WTC11 (cell line): Measurements from ENCODE around the gene PUSL1. TPM values are rescaled to one million over a fixed set of nuclear protein-coding genes. Genes with fewer than 3 reads are reported as not detected.

Source experiments
- ELF4 ChIP-seq: sonication (generic); formaldehyde crosslinking; IDR thresholded peaks from 2 replicates; pipeline ENCODE4 v1.8.1; 2022; ENCODE audit warnings: low read depth, mild to moderate bottlenecking, moderate library complexity, missing genetic modification reagents
- ESRRA ChIP-seq: sonication (generic); formaldehyde crosslinking; IDR thresholded peaks from 2 replicates; pipeline ENCODE4 v1.8.1; 2022; ENCODE audit warnings: mild to moderate bottlenecking, missing genetic modification reagents, borderline replicate concordance
- ETV6 ChIP-seq: sonication (generic); formaldehyde crosslinking; IDR thresholded peaks from 2 replicates; pipeline ENCODE4 v1.8.1; 2022; ENCODE audit warnings: mild to moderate bottlenecking, missing genetic modification reagents
- FOXK1 ChIP-seq: sonication (generic); formaldehyde crosslinking; IDR thresholded peaks from 2 replicates; pipeline ENCODE4 v1.8.0; 2022; ENCODE audit warnings: mild to moderate bottlenecking, moderate library complexity, missing genetic modification reagents
- GRHL2 ChIP-seq: fragments of 250-450 bp; sonication (Bioruptor Pico); IDR thresholded peaks from 2 replicates; pipeline ENCODE4 v1.8.0; 2022; ENCODE audit warnings: mild to moderate bottlenecking, moderate library complexity; ENCODE audit not compliant: insufficient replicate concordance, severe bottlenecking
- KAT7 ChIP-seq: sonication (generic); formaldehyde crosslinking; IDR thresholded peaks from 2 replicates; pipeline ENCODE4 v1.8.1; 2023; ENCODE audit warnings: missing genetic modification reagents, mild to moderate bottlenecking, borderline replicate concordance
- NFATC4 ChIP-seq: fragments of 250-450 bp; sonication (Bioruptor Pico); IDR thresholded peaks from 2 replicates; pipeline ENCODE4 v1.9.0; 2021; ENCODE audit warnings: mild to moderate bottlenecking
- RELA ChIP-seq: sonication (generic); formaldehyde crosslinking; IDR thresholded peaks from 2 replicates; pipeline ENCODE4 v1.8.1; 2022; ENCODE audit warnings: missing genetic modification reagents, mild to moderate bottlenecking, borderline replicate concordance
- SMAD4 ChIP-seq: sonication (generic); formaldehyde crosslinking; IDR thresholded peaks from 2 replicates; pipeline ENCODE4 v1.8.0; 2022; ENCODE audit warnings: mild to moderate bottlenecking, missing genetic modification reagents
- SP1 ChIP-seq: sonication (generic); formaldehyde crosslinking; conservative IDR thresholded peaks from 2 replicates; pipeline ENCODE4 v1.8.1; 2022; ENCODE audit warnings: missing genetic modification reagents
- TCF7 ChIP-seq: sonication (generic); formaldehyde crosslinking; IDR thresholded peaks from 2 replicates; pipeline ENCODE4 v1.8.0; 2022; ENCODE audit warnings: mild to moderate bottlenecking, low read depth, missing genetic modification reagents, moderate library complexity
- TEAD4 ChIP-seq: sonication (generic); formaldehyde crosslinking; IDR thresholded peaks from 2 replicates; pipeline ENCODE4 v1.8.0; 2022; ENCODE audit warnings: mild to moderate bottlenecking, missing genetic modification reagents
- ZBTB21 ChIP-seq: sonication (generic); formaldehyde crosslinking; IDR thresholded peaks from 2 replicates; pipeline ENCODE4 v1.8.1; 2023; ENCODE audit warnings: mild to moderate bottlenecking, missing genetic modification reagents, borderline replicate concordance
- ZNF219 ChIP-seq: sonication (generic); formaldehyde crosslinking; IDR thresholded peaks from 2 replicates; pipeline ENCODE4 v1.8.0; 2023; ENCODE audit warnings: missing genetic modification reagents, mild to moderate bottlenecking, borderline replicate concordance
- ZNF423 ChIP-seq: fragments of 250-450 bp; sonication (Bioruptor Pico); IDR thresholded peaks from 2 replicates; pipeline ENCODE4 v2.1.2; 2022; ENCODE audit warnings: mild to moderate bottlenecking, moderate library complexity
- total RNA-seq: library from RNA; stranded (reverse); gene quantifications from 3 replicates; pipeline ENCODE4 v1.2.3, GENCODE V29; 2021
- TF ChIP-seq, protein P1 (sequence below): sonication (generic); formaldehyde crosslinking; IDR thresholded peaks from 2 replicates; pipeline ENCODE4 v1.8.1; 2022; ENCODE audit warnings: mild to moderate bottlenecking, missing genetic modification reagents, moderate library complexity, borderline replicate concordance
- TF ChIP-seq, protein P2 (sequence below): sonication (generic); formaldehyde crosslinking; IDR thresholded peaks from 2 replicates; pipeline ENCODE4 v1.8.1; 2022; ENCODE audit warnings: mild to moderate bottlenecking, moderate library complexity, missing genetic modification reagents
- TF ChIP-seq, protein P3 (sequence below): fragments of 250-450 bp; sonication (Bioruptor Pico); IDR thresholded peaks from 2 replicates; pipeline ENCODE4 v1.9.0; 2021; ENCODE audit warnings: mild to moderate bottlenecking
- TF ChIP-seq, protein P4 (sequence below): sonication (generic); formaldehyde crosslinking; IDR thresholded peaks from 2 replicates; pipeline ENCODE4 v1.8.1; 2023; ENCODE audit warnings: mild to moderate bottlenecking, missing genetic modification reagents, moderate library complexity
- TF ChIP-seq, protein P5 (sequence below): fragments of 200-600 bp; IDR thresholded peaks from 2 replicates; pipeline ENCODE4 v1.8.0; 2022; ENCODE audit warnings: antibody characterized with exemption
- TF ChIP-seq, protein P6 (sequence below): sonication (generic); formaldehyde crosslinking; IDR thresholded peaks from 2 replicates; pipeline ENCODE4 v1.8.0; 2022; ENCODE audit warnings: mild to moderate bottlenecking, missing genetic modification reagents
- TF ChIP-seq, protein P7 (sequence below): sonication (generic); formaldehyde crosslinking; conservative IDR thresholded peaks from 2 replicates; pipeline ENCODE4 v1.8.1; 2023; ENCODE audit warnings: mild to moderate bottlenecking, low read depth, missing genetic modification reagents, moderate library complexity
- TF ChIP-seq, protein P8 (sequence below): sonication (generic); formaldehyde crosslinking; IDR thresholded peaks from 2 replicates; pipeline ENCODE4 v1.8.1; 2022; ENCODE audit warnings: missing genetic modification reagents, borderline replicate concordance
- TF ChIP-seq, protein P9 (sequence below): fragments of 250-450 bp; sonication (Bioruptor Pico); IDR thresholded peaks from 2 replicates; pipeline ENCODE4 v1.9.0; 2021; ENCODE audit warnings: mild to moderate bottlenecking

PUSL1 gene
- total RNA-seq, 1 experiment from 2014 or later = 51.5 TPM

DNA sequence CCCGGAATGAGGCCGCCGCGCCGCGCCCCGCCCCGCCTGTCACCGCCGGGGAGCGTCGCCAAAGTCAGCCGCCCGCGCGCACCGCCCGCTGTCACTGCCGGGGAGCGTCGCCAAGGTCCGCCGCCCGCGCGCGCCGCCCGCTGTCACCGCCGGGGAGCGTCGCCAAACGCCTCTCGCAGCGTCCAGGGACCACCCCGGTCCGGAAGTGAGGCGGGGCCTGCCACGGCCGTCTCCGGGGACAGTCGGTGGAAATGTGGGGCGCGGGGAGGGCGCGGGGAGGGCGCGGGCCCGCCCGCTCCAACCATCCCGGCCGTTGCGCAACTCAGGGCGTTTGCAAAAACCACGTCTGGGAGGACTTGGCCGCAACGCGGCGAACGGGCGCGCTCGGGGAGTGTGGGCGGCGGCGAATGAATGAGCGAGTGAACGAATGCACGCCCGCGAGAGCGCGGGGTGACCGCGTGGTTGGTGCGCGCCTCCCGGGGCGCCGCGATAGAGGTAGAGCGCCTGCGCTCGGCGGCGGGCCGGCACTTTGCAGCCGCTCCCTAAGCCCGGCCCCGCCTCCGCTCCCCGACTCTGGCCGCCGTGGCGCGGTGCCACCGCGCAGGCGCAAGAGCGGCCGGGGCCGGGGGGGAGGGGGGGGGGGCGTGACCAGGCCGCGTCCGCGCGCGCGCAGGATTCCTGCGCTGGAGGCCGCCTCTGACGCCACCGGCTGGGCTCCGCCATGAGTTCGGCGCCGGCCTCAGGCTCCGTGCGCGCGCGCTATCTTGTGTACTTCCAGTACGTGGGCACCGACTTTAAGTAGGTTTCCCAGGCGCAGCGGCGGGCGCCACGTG is at the start of gene PUSL1, which contains the start of gene ACAP3 (continued):
- TF ChIP-seq, protein P1, sequence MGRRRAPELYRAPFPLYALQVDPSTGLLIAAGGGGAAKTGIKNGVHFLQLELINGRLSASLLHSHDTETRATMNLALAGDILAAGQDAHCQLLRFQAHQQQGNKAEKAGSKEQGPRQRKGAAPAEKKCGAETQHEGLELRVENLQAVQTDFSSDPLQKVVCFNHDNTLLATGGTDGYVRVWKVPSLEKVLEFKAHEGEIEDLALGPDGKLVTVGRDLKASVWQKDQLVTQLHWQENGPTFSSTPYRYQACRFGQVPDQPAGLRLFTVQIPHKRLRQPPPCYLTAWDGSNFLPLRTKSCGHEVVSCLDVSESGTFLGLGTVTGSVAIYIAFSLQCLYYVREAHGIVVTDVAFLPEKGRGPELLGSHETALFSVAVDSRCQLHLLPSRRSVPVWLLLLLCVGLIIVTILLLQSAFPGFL = no peak
- peak; percentile 18; the same call in 1 of the 2 replicates for TF ChIP-seq ETV6 (CRISPR knock-in tag)
- no peak for TF ChIP-seq GRHL2 (CRISPR knock-in tag)
- TF ChIP-seq, protein P2, sequence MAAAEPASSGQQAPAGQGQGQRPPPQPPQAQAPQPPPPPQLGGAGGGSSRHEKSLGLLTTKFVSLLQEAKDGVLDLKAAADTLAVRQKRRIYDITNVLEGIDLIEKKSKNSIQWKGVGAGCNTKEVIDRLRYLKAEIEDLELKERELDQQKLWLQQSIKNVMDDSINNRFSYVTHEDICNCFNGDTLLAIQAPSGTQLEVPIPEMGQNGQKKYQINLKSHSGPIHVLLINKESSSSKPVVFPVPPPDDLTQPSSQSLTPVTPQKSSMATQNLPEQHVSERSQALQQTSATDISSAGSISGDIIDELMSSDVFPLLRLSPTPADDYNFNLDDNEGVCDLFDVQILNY (CRISPR knock-in tag) = peak; percentile 52; the same call in 1 of the 2 replicates
- TF ChIP-seq ZNF423 = no peak
- peak; percentile 76 for TF ChIP-seq FOXK1 (CRISPR knock-in tag)
- no peak for TF ChIP-seq ZBTB21
- TF ChIP-seq, protein P3, sequence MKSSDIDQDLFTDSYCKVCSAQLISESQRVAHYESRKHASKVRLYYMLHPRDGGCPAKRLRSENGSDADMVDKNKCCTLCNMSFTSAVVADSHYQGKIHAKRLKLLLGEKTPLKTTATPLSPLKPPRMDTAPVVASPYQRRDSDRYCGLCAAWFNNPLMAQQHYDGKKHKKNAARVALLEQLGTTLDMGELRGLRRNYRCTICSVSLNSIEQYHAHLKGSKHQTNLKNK (CRISPR knock-in tag) = no peak
- TF ChIP-seq, protein P4, sequence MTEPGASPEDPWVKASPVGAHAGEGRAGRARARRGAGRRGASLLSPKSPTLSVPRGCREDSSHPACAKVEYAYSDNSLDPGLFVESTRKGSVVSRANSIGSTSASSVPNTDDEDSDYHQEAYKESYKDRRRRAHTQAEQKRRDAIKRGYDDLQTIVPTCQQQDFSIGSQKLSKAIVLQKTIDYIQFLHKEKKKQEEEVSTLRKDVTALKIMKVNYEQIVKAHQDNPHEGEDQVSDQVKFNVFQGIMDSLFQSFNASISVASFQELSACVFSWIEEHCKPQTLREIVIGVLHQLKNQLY (CRISPR knock-in tag) = no peak
- no peak for TF ChIP-seq TEAD4 (CRISPR knock-in tag)
- TF ChIP-seq SMAD4 (CRISPR knock-in tag) = no peak
- TF ChIP-seq, protein P5, sequence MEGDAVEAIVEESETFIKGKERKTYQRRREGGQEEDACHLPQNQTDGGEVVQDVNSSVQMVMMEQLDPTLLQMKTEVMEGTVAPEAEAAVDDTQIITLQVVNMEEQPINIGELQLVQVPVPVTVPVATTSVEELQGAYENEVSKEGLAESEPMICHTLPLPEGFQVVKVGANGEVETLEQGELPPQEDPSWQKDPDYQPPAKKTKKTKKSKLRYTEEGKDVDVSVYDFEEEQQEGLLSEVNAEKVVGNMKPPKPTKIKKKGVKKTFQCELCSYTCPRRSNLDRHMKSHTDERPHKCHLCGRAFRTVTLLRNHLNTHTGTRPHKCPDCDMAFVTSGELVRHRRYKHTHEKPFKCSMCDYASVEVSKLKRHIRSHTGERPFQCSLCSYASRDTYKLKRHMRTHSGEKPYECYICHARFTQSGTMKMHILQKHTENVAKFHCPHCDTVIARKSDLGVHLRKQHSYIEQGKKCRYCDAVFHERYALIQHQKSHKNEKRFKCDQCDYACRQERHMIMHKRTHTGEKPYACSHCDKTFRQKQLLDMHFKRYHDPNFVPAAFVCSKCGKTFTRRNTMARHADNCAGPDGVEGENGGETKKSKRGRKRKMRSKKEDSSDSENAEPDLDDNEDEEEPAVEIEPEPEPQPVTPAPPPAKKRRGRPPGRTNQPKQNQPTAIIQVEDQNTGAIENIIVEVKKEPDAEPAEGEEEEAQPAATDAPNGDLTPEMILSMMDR = no peak
- TF ChIP-seq RELA (CRISPR knock-in tag) = no peak
- TF ChIP-seq KAT7 (CRISPR knock-in tag) = no peak
- TF ChIP-seq, protein P6, sequence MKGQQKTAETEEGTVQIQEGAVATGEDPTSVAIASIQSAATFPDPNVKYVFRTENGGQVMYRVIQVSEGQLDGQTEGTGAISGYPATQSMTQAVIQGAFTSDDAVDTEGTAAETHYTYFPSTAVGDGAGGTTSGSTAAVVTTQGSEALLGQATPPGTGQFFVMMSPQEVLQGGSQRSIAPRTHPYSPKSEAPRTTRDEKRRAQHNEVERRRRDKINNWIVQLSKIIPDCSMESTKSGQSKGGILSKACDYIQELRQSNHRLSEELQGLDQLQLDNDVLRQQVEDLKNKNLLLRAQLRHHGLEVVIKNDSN = no peak
- TF ChIP-seq, protein P7, sequence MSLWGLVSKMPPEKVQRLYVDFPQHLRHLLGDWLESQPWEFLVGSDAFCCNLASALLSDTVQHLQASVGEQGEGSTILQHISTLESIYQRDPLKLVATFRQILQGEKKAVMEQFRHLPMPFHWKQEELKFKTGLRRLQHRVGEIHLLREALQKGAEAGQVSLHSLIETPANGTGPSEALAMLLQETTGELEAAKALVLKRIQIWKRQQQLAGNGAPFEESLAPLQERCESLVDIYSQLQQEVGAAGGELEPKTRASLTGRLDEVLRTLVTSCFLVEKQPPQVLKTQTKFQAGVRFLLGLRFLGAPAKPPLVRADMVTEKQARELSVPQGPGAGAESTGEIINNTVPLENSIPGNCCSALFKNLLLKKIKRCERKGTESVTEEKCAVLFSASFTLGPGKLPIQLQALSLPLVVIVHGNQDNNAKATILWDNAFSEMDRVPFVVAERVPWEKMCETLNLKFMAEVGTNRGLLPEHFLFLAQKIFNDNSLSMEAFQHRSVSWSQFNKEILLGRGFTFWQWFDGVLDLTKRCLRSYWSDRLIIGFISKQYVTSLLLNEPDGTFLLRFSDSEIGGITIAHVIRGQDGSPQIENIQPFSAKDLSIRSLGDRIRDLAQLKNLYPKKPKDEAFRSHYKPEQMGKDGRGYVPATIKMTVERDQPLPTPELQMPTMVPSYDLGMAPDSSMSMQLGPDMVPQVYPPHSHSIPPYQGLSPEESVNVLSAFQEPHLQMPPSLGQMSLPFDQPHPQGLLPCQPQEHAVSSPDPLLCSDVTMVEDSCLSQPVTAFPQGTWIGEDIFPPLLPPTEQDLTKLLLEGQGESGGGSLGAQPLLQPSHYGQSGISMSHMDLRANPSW (CRISPR knock-in tag) = 0 out of 2 replicates have a peak, but pooled peaks have one; percentile 52
- no peak for TF ChIP-seq ELF4
- TF ChIP-seq, protein P8, sequence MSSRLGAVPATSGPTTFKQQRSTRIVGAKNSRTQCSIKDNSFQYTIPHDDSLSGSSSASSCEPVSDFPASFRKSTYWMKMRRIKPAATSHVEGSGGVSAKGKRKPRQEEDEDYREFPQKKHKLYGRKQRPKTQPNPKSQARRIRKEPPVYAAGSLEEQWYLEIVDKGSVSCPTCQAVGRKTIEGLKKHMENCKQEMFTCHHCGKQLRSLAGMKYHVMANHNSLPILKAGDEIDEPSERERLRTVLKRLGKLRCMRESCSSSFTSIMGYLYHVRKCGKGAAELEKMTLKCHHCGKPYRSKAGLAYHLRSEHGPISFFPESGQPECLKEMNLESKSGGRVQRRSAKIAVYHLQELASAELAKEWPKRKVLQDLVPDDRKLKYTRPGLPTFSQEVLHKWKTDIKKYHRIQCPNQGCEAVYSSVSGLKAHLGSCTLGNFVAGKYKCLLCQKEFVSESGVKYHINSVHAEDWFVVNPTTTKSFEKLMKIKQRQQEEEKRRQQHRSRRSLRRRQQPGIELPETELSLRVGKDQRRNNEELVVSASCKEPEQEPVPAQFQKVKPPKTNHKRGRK (CRISPR knock-in tag) = no peak
- no peak for TF ChIP-seq NFATC4 (CRISPR knock-in tag)
- peak; percentile 79; the same call in 1 of the 2 replicates for TF ChIP-seq ESRRA (CRISPR knock-in tag)
- TF ChIP-seq, protein P9, sequence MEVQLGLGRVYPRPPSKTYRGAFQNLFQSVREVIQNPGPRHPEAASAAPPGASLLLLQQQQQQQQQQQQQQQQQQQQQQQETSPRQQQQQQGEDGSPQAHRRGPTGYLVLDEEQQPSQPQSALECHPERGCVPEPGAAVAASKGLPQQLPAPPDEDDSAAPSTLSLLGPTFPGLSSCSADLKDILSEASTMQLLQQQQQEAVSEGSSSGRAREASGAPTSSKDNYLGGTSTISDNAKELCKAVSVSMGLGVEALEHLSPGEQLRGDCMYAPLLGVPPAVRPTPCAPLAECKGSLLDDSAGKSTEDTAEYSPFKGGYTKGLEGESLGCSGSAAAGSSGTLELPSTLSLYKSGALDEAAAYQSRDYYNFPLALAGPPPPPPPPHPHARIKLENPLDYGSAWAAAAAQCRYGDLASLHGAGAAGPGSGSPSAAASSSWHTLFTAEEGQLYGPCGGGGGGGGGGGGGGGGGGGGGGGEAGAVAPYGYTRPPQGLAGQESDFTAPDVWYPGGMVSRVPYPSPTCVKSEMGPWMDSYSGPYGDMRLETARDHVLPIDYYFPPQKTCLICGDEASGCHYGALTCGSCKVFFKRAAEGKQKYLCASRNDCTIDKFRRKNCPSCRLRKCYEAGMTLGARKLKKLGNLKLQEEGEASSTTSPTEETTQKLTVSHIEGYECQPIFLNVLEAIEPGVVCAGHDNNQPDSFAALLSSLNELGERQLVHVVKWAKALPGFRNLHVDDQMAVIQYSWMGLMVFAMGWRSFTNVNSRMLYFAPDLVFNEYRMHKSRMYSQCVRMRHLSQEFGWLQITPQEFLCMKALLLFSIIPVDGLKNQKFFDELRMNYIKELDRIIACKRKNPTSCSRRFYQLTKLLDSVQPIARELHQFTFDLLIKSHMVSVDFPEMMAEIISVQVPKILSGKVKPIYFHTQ = no peak
- TF ChIP-seq TCF7 = no peak
- TF ChIP-seq ZNF219 = no peak; the same call in 1 of the 2 replicates
- peak; percentile 68 for TF ChIP-seq SP1 (CRISPR knock-in tag)
